ENCODE results near the gene PACSIN2.
"Not testable (repeated sequence)": the region's sequence is repeated elsewhere in the genome, so short reads cannot be mapped to it uniquely, and the experiment has no call there.

Gene PACSIN2

DNA sequence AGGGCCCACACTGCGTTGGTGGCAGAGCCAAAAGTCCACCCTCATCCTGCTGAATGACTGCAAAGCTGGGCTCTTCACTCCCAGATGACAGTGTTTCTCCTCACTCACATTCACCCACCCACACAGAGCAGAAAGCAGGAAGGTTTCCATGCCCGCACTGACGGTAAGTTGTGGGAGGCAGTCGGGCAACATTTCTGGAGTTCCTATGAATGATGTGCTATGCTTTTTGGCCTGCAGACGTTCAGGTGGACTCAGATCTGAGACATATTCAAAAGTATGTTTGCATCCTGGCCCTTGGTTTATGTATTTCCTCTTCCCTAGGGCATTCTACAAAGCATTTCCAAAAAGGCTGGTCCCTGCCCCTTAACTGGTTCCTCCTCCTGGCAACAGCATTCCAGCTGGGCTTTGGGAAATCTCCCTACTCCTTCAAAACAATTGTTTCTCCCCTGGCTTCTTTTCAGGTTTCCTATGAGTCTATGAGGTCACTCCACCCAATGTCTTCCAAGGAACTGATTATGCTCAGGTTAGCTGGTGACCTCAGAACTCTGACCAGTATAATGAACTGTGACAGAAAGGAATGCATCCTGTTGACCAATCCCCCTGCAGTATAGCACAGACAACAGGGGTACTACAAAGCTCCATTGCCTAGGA is 36.4 kb downstream of the PACSIN2 start:
- H3K4me3 ChIP-seq (ENCODE audit: low read depth, low read length), result no peak overlapping the region
- TF ChIP-seq CTCF (IDR thresholded peaks at IDR 0.05; ENCODE audit: low read depth, low read length, missing control alignments), result no peak
- in situ Hi-C loops (cut with HindIII; ENCODE audit: low sequenced_read_pairs), result no loop called here
- no peak for DNase-seq (ENCODE audit: low read depth)

DNA sequence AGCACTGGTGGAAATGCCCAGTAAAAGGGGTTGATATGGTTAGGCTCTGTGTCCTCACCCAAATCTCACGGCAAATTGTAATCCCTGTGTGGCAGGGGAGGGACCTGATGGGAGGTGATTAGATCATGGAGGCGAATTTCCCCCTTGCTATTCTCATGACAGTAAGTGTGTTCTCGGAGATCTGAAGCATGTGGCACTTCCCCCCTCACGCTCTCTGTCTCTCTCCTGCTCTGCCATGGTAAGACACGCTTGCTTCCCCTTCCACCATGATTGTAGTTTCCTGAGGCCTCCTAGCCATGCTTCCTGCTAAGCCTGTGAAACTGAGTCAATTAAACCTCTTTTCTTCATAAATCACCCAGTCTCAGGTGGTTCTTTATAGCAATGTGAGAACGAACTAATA is 37.4 kb downstream of the PACSIN2 start:
- no peak for DNase-seq (ENCODE audit: low read depth)
- in situ Hi-C loops (cut with HindIII; ENCODE audit: low sequenced_read_pairs), result no loop called here
- no peak overlapping the region for H3K4me3 ChIP-seq (ENCODE audit: low read depth, low read length)
- no peak for TF ChIP-seq CTCF (IDR thresholded peaks at IDR 0.05; ENCODE audit: low read depth, low read length, missing control alignments)

DNA sequence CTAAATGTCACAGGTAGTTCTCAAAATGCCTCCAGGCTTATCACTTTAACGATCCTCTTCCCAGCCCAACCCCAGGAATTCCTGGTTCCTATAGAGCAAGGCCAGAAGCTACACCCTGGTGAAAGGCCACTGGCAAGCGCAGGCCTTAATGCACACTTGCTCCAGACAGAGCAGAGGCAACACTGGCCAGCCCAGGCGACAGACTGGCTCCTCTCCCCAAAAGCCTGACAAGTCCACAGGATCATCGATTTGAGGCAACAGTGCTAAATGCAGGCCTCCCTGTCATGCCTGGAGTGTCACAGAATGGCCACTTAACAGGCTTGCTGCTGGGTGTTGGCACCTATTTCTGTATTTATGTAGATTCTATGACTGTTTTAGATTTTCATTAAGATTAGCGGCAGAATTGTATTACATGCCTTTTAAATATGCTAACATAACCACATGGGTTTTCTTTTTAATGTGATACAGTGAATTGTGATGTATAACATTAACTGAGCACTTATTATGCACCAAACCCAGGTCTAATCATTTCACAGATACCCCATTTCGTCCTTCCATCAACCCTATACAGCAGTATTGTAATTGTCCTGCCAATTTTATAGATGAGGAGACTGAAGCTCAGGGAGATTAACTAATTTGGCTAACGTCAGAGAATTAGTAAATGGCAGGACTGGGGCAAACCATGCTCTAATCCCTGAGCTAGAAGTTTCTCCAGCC is 38.6 kb downstream of the PACSIN2 start:
- in situ Hi-C loops (cut with HindIII; ENCODE audit: low sequenced_read_pairs), result no loop called here
- DNase-seq (ENCODE audit: low read depth), result no peak
- no peak for TF ChIP-seq CTCF (IDR thresholded peaks at IDR 0.05; ENCODE audit: low read depth, low read length, missing control alignments)
- H3K4me3 ChIP-seq (ENCODE audit: low read depth, low read length), result no peak overlapping the region

GRCh38 chr22:42974223-42974622 is 40.7 kb downstream of the PACSIN2 start:
- TF ChIP-seq CTCF (IDR thresholded peaks at IDR 0.05; ENCODE audit: low read depth, low read length, missing control alignments), result no peak
- no peak for DNase-seq (ENCODE audit: low read depth)
- in situ Hi-C loops (cut with HindIII; ENCODE audit: low sequenced_read_pairs), result no loop called here
- H3K4me3 ChIP-seq (ENCODE audit: low read depth, low read length), result no peak overlapping the region

DNA sequence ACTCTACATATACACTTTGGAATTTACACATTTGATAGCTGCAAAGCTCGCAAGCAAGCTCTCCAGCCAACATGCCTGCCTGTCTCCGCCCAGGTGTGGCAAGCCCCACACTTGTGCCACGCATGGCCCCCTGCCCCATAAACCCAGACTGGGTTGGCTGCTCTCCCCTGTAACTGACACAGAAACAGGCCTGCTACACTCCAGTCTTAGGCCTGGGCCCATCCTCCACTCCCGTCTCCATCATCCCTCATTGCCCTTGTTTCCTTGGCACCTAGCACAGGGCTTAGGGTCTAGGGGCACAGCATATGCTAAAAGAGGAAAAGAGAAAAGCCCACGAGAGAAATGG is 41.4 kb downstream of the PACSIN2 start:
- no peak overlapping the region for H3K4me3 ChIP-seq (ENCODE audit: low read depth, low read length)
- in situ Hi-C loops (cut with HindIII; ENCODE audit: low sequenced_read_pairs), result no loop called here
- DNase-seq (ENCODE audit: low read depth), result no peak
- TF ChIP-seq CTCF (IDR thresholded peaks at IDR 0.05; ENCODE audit: low read depth, low read length, missing control alignments), result no peak

GRCh38 chr22:42972649-42973535 is 42.1 kb downstream of the PACSIN2 start:
- in situ Hi-C loops (cut with HindIII; ENCODE audit: low sequenced_read_pairs), result no loop called here
- H3K4me3 ChIP-seq (ENCODE audit: low read depth, low read length), result no peak overlapping the region
- DNase-seq (ENCODE audit: low read depth), result no peak
- no peak for TF ChIP-seq CTCF (IDR thresholded peaks at IDR 0.05; ENCODE audit: low read depth, low read length, missing control alignments)

DNA sequence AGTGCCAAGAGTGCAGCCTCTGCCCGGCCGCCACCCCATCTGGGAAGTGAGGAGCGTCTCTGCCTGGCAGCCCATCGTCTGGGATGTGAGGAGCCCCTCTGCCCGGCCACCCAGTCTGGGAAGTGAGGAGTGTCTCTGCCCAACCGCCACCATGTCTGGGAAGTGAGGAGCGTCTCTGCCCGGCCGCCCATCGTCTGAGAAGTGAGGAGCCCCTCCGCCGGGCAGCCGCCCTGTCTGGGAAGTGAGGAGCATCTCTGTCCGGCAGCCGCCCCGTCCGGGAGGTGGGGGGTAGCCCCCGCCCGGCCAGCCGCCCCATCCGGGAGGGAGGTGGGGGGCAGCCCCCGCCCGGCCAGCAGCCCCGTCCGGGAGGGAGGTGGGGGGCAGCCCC is 43.5 kb downstream of the PACSIN2 start:
- DNase-seq (ENCODE audit: low read depth); in situ Hi-C loops (cut with HindIII; ENCODE audit: low sequenced_read_pairs); H3K4me3 ChIP-seq (ENCODE audit: low read depth, low read length): not testable (repeated sequence)
